HG03442 (cell line): Measurements from ENCODE around the gene ITPA.

Experiments
- ATAC-seq: cut with Tn5 transposase; IDR thresholded peaks from one replicate; pipeline ENCODE4 v1.9.1; 2021; ENCODE audit warnings: mild to moderate bottlenecking, moderate library complexity; ENCODE audit not compliant: unreplicated experiment

ITPA gene

DNA sequence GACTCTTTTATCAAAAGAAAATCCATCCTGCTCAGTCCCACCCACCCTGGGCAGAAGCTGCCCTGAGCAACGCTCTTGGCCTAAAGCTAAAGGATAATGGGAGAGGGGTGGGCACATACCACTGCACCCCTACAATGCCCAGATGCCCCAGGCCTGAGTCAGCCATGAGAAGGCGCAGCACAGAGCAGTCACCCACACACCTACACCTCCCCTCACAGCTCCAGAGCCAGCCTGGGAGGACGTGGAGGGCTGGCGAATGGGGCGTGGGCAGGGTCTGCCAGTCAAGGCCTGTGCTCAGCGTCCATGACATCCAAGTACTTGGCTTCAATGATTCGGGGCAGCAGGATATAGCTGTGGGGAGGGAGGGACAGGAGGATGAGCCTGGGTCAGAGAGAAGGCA lies 18.2 kb downstream of the ITPA start:
- no peak for ATAC-seq

DNA sequence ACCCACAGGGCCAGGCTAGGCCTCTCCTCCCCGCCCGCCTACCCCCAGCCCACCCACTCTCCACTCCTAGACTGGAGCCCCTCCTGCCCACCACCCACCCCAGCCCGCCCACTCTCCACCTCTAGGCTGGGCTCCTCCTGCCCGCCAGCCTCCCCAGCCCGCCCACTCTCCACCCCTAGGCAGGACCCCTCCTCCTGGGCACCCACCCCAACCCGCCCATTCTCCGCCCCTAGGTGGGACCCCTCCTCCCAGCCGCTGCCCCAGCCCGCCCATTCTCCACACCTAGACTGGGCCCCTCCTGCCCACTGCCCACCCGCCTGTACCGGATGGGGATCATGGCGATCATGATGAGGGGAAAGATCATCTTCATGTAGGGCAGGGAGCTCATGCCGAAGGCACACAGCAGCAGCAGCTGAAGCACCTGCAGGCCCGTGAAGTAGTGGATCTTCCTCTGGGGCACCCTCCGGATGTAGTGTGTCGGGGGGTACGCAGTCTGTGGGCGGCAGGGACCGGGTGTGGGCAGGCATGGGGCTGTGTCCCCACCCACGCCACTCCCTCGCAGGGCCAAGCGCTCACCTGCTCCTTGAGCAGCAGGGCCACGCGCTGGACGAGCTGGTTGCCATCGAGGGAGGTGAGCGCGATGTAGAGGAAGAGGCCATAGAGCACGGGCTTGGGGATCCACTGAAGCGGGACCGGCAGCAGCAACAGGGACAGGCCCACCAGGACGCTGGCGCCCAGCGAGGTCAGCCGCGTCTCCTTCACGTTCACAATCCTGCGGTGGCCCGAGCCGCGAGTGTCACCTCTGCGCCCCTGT lies 18.8 kb downstream of the ITPA start:
- ATAC-seq: no peak

- ATAC-seq: no peak
These were observed 19.4 kb downstream of the ITPA start for GRCh38 chr20:3228750-3229032.

GRCh38 chr20:3229158-3229557 lies 19.9 kb downstream of the ITPA start:
- ATAC-seq: no peak

GRCh38 chr20:3229798-3230197 lies 20.5 kb downstream of the ITPA start:
- ATAC-seq: no peak

- no peak for ATAC-seq
These were observed 21.8 kb downstream of the ITPA start for GRCh38 chr20:3231116-3231515.

DNA sequence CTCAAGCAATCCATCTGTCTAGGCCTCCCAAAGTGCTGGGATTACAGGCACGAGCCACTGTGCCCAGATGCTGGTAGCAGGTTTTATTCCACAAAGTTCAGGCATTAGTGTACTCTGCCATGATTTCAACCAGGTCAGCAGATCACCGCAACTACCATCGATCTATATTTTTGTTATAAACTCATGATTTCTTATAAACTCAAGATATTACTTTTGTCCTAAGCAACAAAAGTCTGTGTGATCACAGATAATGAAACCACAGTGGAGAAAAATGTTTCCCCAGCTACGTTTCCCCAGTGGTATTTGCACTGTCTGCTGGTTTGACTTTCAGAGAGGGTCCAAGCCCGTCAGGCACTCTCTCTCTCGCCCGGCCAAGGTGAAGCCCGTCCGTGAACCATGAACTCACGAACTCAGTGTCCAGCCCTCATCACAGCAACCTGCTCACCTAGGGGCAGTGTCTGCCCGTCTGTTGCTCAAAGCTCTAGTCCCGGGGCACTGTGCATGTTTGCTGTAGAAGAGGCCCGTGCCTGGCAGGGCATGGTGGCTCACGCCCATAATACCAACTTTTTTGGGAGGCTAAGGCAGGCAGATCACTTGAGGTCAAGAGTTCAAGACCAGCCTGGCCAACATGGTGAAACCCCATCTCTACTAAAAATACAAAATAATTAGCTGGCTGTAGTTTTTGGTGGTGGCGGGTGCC lies 22.7 kb downstream of the ITPA start:
- ATAC-seq: no peak

DNA sequence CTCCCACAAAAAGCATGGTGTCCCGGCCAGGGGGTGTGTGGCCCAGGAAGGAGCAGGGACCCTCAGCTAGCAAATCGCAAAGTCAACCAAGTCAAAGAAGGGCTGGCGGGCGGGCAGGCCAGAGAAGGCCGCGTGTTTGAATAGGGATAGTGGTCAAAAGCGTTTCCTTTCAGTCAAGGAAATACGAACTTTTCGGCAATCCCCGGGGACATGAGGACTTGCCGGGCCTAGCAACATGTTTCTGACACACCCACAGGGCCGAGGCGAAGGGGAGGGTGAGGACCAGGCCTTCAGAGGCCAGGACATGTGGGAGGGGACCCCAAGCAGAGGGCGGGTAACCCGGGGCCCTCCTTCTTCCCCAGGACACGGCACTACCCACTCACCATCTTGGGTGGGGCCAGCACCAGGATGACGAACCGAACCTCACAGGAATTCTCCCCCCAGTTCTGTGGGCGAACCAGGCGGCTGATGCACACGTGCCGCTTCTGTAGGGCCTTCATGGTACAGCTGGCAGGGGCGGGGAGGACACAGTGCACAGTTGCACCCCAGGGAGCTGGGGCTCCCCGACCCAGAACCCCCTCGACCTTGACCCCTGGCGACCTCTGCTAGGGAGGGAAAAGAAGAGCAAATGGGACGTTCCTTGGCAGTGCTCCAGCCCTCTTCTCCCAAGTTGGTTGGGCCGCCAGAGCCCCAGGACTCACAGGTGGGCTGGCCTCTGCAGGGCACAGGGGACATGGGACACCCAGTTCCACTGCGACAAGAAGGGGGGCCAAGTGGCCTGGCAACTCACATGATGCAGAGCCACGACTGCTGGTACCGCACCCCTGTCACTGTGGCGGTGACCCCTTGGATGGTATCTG lies 24.1 kb downstream of the ITPA start:
- ATAC-seq: no peak

DNA sequence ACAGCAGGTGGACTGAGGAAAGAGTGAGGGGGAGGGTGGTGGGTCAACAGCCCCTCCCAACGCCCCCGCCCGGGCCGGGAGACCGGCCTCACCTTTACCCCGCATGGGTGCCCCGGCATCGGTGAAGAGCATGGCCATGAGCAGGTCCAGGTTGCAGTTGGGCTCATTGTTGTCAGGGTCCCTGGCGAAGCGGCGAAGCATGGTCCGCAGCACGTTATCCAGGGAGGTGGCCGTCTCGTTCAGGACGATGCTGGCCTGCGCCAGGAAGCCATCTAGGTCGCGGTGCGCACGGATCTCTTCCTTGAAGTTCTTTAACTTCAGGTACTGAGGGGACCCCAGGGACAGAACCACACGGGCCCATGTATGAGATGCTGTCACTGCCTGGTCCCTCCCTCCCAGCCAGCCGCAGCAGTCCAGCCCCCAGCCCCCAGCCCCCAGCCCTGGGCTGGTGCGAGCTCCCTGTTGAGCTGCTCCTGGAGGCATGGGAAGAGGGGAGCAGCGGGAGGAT lies 24.7 kb downstream of the ITPA start:
- no peak for ATAC-seq

- ATAC-seq: no peak
These were observed 26.5 kb downstream of the ITPA start for GRCh38 chr20:3235666-3236324.

GRCh38 chr20:3237011-3237957 lies 28.0 kb downstream of the ITPA start:
- ATAC-seq: no peak

DNA sequence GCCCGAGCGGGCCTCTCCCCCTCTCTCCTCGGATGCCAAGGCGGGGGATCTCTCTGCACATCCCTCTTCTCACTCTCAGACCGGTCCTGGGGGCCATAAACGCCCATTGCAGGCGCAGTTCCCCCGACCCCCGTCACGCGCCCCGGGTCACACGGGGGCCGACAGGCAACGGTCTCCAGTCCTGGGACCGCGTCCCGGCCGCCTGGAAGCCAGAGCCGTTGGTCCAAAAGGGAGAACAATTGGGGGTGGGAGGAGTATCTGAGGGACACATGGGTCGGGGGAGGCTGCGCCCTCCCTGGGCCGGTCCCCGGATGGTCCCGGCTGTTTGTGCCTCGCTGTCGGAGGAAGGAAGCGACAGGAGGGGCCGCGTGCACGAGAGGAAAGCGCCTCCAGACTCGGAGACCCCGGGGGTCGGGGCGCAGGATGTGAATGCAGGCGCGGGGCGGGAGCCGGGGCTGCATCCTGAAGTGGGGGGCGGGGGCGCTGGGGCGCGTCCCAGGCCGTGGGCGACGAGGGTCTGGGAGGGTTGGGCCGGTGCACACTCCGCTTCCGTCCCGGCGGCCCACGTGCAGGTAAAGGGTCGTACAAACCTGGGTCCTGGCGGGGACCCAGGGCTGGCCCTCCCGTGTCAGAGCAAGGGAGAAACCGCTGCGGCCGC lies 28.8 kb downstream of the ITPA start:
- no peak for ATAC-seq

- no peak for ATAC-seq
These were observed 29.3 kb downstream of the ITPA start for GRCh38 chr20:3238616-3239025.

DNA sequence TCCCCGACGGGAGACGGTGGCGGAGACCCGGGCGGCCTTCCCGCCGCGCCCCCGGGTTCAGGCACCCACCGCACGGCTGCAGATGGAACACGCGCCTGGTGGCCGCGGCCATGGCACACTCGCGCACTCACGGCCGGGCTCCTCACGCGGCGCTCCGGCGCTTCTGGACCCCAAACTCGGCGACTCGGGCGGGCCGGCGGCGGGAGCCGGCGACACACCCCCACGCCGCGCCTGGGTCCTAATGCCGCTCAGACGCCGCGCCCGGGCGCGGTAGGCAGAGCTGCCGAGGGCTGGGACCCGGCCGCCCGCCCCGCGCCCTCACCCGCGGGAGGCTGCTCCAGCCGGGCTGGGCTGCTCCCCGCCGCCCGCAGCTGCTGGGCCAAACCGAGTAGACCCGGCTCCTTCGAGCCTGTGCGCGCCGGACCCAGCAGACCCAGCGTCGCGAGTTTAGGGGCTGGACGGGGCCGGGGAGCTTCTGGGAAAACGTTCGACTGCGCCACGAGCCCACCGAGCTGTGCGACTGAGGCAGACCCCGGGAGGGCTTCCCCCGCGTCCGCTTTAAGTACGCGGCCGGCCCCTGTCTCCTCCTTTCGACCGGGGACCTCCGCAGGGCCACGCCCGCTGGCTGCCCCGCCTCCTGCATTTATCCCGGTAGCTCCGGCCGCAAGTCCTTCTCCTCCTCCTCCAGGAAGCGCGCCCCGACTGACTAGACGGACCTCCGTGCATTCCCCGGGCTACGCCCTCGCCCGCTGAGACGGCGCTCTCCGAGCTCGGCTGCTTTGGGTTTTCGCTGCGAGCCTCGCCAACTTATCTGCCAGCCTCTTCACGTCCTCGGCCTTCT lies 29.9 kb downstream of the ITPA start, which contains the start of gene SLC4A11:
SLC4A11 (minus strand) TSS at position 165 of the 841 bp plus-strand sequence; CDS start at position 112, 53 bp downstream.
- ATAC-seq: no peak

DNA sequence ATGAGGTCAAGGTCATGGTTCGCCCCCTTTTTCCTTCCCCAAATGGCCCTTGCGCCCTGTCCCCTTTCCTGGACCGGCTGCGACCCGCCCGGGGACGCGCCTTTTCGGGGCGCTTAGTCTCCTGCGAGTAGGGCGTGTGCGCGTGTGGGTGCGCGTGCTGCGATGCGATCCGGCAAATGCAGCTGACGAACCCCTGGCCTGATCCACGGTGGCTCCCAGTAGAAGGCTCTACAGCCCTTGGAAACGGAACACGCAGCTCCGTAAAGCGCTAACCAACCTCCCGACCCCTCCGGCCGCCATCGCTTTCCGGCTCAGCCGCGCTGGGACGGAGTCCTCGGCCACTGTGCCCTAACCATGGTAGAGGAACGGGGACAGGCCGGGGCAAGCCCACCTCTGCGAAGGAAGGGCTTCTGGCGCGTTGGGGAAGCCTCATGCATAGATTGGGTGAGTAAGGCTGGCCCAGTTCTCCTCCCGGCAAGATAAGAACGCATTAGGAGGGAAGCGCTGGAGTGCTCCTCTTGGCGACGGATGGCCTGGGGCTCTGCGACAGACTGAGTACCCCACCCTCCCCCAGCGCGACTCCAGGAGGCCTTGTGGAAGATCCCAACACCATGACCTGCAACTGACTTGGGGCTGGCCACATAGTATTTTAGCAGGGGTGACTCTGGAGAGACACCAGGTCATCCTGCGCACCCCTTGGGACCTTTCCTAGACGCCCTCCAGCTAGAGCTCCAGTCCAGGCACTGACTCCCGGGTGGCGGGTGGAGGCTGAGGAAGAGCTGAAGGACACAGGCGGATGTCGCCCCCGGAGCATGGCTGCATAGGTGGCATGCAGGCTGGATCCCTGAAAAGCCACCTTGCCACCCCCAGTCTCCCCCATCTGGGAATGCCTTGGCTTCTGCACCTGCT lies 30.8 kb downstream of the ITPA start:
- ATAC-seq: no peak

GRCh38 chr20:3240776-3241363 lies 31.6 kb downstream of the ITPA start:
- ATAC-seq: no peak

DNA sequence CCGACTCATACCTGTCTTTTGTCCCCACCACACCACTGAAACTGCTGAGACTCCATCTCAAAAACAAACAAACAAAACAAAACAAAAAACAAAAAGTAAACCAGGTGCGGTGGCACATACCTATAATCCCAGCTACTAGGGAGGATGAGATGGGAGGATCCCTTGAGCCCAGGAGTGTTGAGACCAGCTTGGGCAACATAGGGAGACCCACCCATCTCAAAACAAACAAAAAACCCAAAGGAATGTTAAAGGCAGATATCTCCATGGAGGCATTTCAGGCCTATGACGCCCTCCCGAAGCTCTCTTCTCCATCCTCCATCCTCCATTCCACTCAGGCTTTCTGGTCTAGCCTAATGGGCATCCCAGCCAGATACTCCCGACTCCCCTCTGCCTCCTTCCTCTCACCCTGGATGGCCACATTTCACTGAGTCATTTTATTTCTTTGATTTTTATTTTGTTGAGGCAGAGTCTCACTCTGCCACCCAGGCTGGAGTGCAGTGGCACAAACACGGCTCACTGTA lies 32.9 kb downstream of the ITPA start:
- no peak for ATAC-seq
